H1 (cell line): ENCODE data around the gene NPIPA8. TPM values are rescaled to one million over a fixed set of nuclear protein-coding genes. Genes with fewer than 3 reads are reported as not detected.
"Not testable (repeated sequence)": the region's sequence is repeated elsewhere in the genome, so short reads cannot be mapped to it uniquely, and the experiment has no call there.

Experiments
- CTCF ChIA-PET: fragments of 300-600 bp; sonication (Branson Sonifier 250); formaldehyde crosslinking; loops from one replicate; lab custom pipeline; 2021; ENCODE audit not compliant: partially characterized antibody; lab: Charles Lee
- POLR2A ChIA-PET: fragments of 300-600 bp; sonication (Branson Sonifier 250); formaldehyde crosslinking; loops from one replicate; lab custom pipeline; 2021; ENCODE audit warnings: inconsistent platforms; ENCODE audit not compliant: partially characterized antibody; lab: Charles Lee
- DNase-seq, 2 experiments: peaks; one replicate each; pipeline versions ENCODE4 v3.0.0 to v3.0.0-alpha.2; 2010 to 2022; ENCODE audit warnings: low spot score in 2 of 2, low read depth in 1 of 2, mixed read lengths in 1 of 2
- FAIRE-seq: peaks from 2 replicates; lab custom pipeline; 2011; peaks lifted over from hg19 to GRCh38; lab: Jason Lieb, UNC
- H2AFZ ChIP-seq: 2 replicates; pipeline ENCODE4 v1.8.1; 2012; ENCODE audit warnings: low read length, inconsistent platforms
- H2AK5ac ChIP-seq: 2 replicates; pipeline ENCODE4 v1.6.1; 2013; ENCODE audit warnings: low read depth, low read length
- H2BK120ac ChIP-seq: replicated peaks from 2 replicates; pipeline ENCODE3; 2013; ENCODE audit warnings: low read depth, low read length, inconsistent platforms
- H2BK12ac ChIP-seq: 2 replicates; pipeline ENCODE4 v1.6.1; 2013; ENCODE audit warnings: low read depth, low read length
- H2BK15ac ChIP-seq: 2 replicates; pipeline ENCODE4 v1.6.1; 2013; ENCODE audit warnings: low read length
- H2BK20ac ChIP-seq: 2 replicates; pipeline ENCODE4 v1.6.1; 2013; ENCODE audit warnings: low read length
- H2BK5ac ChIP-seq: 2 replicates; pipeline ENCODE4 v1.6.1; 2013; ENCODE audit warnings: low read depth, low read length
- H3K14ac ChIP-seq: 2 replicates; pipeline ENCODE4 v1.6.1; 2013; ENCODE audit warnings: inconsistent platforms; ENCODE audit not compliant: insufficient read length
- H3K18ac ChIP-seq: 2 replicates; pipeline ENCODE4 v1.6.1; 2013; ENCODE audit warnings: low read length; ENCODE audit errors: extremely low read depth
- H3K23ac ChIP-seq: 2 replicates; pipeline ENCODE4 v1.6.1; 2013; ENCODE audit warnings: inconsistent platforms; ENCODE audit not compliant: insufficient read length
- H3K23me2 ChIP-seq: 2 replicates; pipeline ENCODE4 v1.6.1; 2013; ENCODE audit warnings: low read depth, low read length
- H3K27ac ChIP-seq: 2 replicates; pipeline ENCODE4 v1.6.1; 2011; ENCODE audit warnings: low read depth, low read length, inconsistent platforms
- H3K27me3 ChIP-seq, 4 experiments: replicated peaks in 1 of 4; 1 replicate in 1 of 4; 2 replicates in 3 of 4; pipeline versions ENCODE4 v1.6.1 to v1.8.1; 2011 to 2013; ENCODE audit warnings: low read length in 3 of 4, mild to moderate bottlenecking in 3 of 4, inconsistent platforms in 2 of 4, mixed read lengths in 2 of 4, moderate library complexity in 1 of 4; ENCODE audit not compliant: control insufficient read depth in 3 of 4, insufficient read depth in 3 of 4; ENCODE audit errors: extremely low read depth in 1 of 4
- H3K36me3 ChIP-seq, 4 experiments: 2 replicates each; pipeline versions ENCODE4 v1.6.1 to v1.8.1; 2011 to 2013; ENCODE audit warnings: mild to moderate bottlenecking in 4 of 4, low read length in 3 of 4, moderate library complexity in 2 of 4, control low read depth in 1 of 4, inconsistent platforms in 1 of 4; ENCODE audit not compliant: insufficient read depth in 4 of 4, control insufficient read depth in 2 of 4
- H3K4ac ChIP-seq: replicated peaks from 2 replicates; pipeline ENCODE3; 2013; ENCODE audit warnings: low read length, low read depth, mixed read lengths, inconsistent platforms; ENCODE audit not compliant: insufficient read length
- H3K4me1 ChIP-seq, 4 experiments: replicated peaks in 1 of 4; 1 replicate in 1 of 4; 2 replicates in 3 of 4; pipeline versions ENCODE4 v1.6.1 to v1.8.1; 2011 to 2013; ENCODE audit warnings: low read length in 3 of 4, inconsistent platforms in 2 of 4, mixed read lengths in 1 of 4; ENCODE audit not compliant: insufficient read depth in 4 of 4, control insufficient read depth in 3 of 4
- H3K4me2 ChIP-seq, 2 experiments: 2 replicates each; pipeline versions ENCODE4 v1.6.1 to v1.8.1; 2011 to 2013; ENCODE audit warnings: low read depth in 2 of 2, low read length in 2 of 2, control low read depth in 1 of 2, inconsistent platforms in 1 of 2, mild to moderate bottlenecking in 1 of 2; ENCODE audit not compliant: insufficient read depth in 1 of 2
- H3K4me3 ChIP-seq, 4 experiments: fragments of 200-600, 300-600 bp in 1 of 4; sonication (generic), shearing (Covaris generic), sonication (Bioruptor Twin) in 1 of 4; 2 replicates each; pipeline versions ENCODE4 v1.5.1 to v1.8.1; 2011 to 2016; ENCODE audit warnings: low read length in 4 of 4, low read depth in 3 of 4, control low read depth in 2 of 4, inconsistent platforms in 2 of 4, mild to moderate bottlenecking in 2 of 4, mixed read lengths in 1 of 4, moderate library complexity in 1 of 4; ENCODE audit not compliant: insufficient read depth in 2 of 4; ENCODE audit errors: extremely low read depth in 1 of 4
- H3K56ac ChIP-seq: replicated peaks from 2 replicates; pipeline ENCODE3; 2013; ENCODE audit warnings: low read depth, mild to moderate bottlenecking, mixed read lengths, low read length, inconsistent platforms; ENCODE audit not compliant: insufficient read length
- H3K79me1 ChIP-seq: 2 replicates; pipeline ENCODE4 v1.6.1; 2013; ENCODE audit warnings: low read depth, low read length, control low read depth
- H3K79me2 ChIP-seq, 2 experiments: 2 replicates each; pipeline versions ENCODE4 v1.6.1 to v1.8.1; 2012 to 2013; ENCODE audit warnings: low read length in 2 of 2, mild to moderate bottlenecking in 2 of 2, inconsistent platforms in 1 of 2; ENCODE audit not compliant: insufficient read depth in 2 of 2, control insufficient read depth in 1 of 2
- H3K9ac ChIP-seq, 4 experiments: replicated peaks in 1 of 4; 1 replicate in 1 of 4; 2 replicates in 3 of 4; pipeline versions ENCODE4 v1.6.1 to v1.8.1; 2011 to 2013; ENCODE audit warnings: low read depth in 3 of 4, low read length in 3 of 4, control low read depth in 2 of 4, mild to moderate bottlenecking in 2 of 4, moderate library complexity in 2 of 4, inconsistent platforms in 1 of 4; ENCODE audit errors: extremely low read depth in 1 of 4
- H3K9me3 ChIP-seq, 2 experiments: 2 replicates each; pipeline versions ENCODE4 v1.6.1 to v1.8.1; 2012 to 2013; ENCODE audit warnings: mild to moderate bottlenecking in 2 of 2, moderate library complexity in 2 of 2, control low read depth in 1 of 2, inconsistent platforms in 1 of 2, low read depth in 1 of 2, low read length in 1 of 2, mixed read lengths in 1 of 2; ENCODE audit not compliant: insufficient read depth in 2 of 2
- H4K20me1 ChIP-seq, 2 experiments: replicated peaks in 1 of 2; 2 replicates each; pipeline versions ENCODE3 to v1.8.1; 2011 to 2013; ENCODE audit warnings: inconsistent platforms in 2 of 2, low read length in 2 of 2, mild to moderate bottlenecking in 1 of 2; ENCODE audit not compliant: insufficient read depth in 2 of 2, control insufficient read depth in 1 of 2
- H4K5ac ChIP-seq: 2 replicates; pipeline ENCODE4 v1.6.1; 2013; ENCODE audit warnings: low read length, low read depth, mixed read lengths, inconsistent platforms; ENCODE audit not compliant: insufficient read length
- H4K8ac ChIP-seq: 2 replicates; pipeline ENCODE4 v1.8.0; 2013; ENCODE audit warnings: mild to moderate bottlenecking, moderate library complexity, low read length, inconsistent platforms; ENCODE audit not compliant: insufficient read depth; ENCODE audit errors: extremely low read depth
- H4K91ac ChIP-seq: replicated peaks from 2 replicates; pipeline ENCODE3; 2013; ENCODE audit warnings: low read length, mixed read lengths, inconsistent platforms; ENCODE audit not compliant: insufficient read length
- WGBS, 2 experiments: shearing (Covaris generic) in 1 of 2; methylation state at CpG; one replicate each; pipeline versions ENCODE4 v1.1.6 to v1.1.7; 2013 to 2015; ENCODE audit warnings: low lambda C conversion rate in 2 of 2, mixed read lengths in 2 of 2, inconsistent platforms in 1 of 2, low coverage in 1 of 2, missing lambda C conversion rate in 1 of 2; ENCODE audit not compliant: insufficient replicate concordance in 2 of 2, insufficient coverage in 1 of 2, insufficient read length in 1 of 2; ENCODE audit errors: extremely low coverage in 1 of 2, missing lambda C conversion rate in 1 of 2; 5-methylcytosine and 5-hydroxymethylcytosine counted together
- polyA plus RNA-seq, 7 experiments: library from polyadenylated mRNA; depleted of rRNA in 3 of 7; stranded (reverse) in 5 of 7; unstranded in 2 of 7; fragments of >200 nt in 5 of 7; fragments of 200-250 nt in 2 of 7; gene quantifications; 1 replicate in 5 of 7; 2 replicates in 1 of 7; 4 replicates in 1 of 7; pipeline versions ENCODE4 v1.2.1 to v1.2.3, GENCODE V29; 2011 to 2013; ENCODE audit warnings: missing spikeins in 2 of 7, mixed read lengths in 2 of 7
- total RNA-seq: library from RNA; stranded (reverse); fragmentation: NEBNext Ultra II Directional; extraction: Animal tissue kit (Norgen Biotek cat#: 25700); gene quantifications from 2 replicates; pipeline ENCODE4 v1.2.1, GENCODE V29; 2021

The NPIPA8 gene
- total and polyA plus RNA-seq, 2 of the 8 experiments (the other 6 are each of a cell fraction or from before 2014, with no cell fraction given) = 1.1 to 13.8 TPM

GRCh38 chr16:18339210-18339609 is 2.7 kb upstream of the NPIPA8 start:
- H2BK20ac ChIP-seq, H3K23me2 ChIP-seq, H3K79me2 ChIP-seq, H2AK5ac ChIP-seq, H3K36me3 ChIP-seq, H3K4me3 ChIP-seq, H4K91ac ChIP-seq, FAIRE-seq, H3K4me2 ChIP-seq, H3K79me1 ChIP-seq, H3K4me1 ChIP-seq, H2BK12ac ChIP-seq, H3K56ac ChIP-seq, CTCF ChIA-PET, H2BK15ac ChIP-seq, H3K9me3 ChIP-seq, H3K14ac ChIP-seq, H3K27me3 ChIP-seq, H4K20me1 ChIP-seq, H3K18ac ChIP-seq, DNase-seq, POLR2A ChIA-PET, H3K23ac ChIP-seq, H3K4ac ChIP-seq, H4K8ac ChIP-seq, H2AFZ ChIP-seq, H2BK5ac ChIP-seq, H2BK120ac ChIP-seq, H4K5ac ChIP-seq, H3K9ac ChIP-seq, H3K27ac ChIP-seq: not testable (repeated sequence)
- no CpG with 5 or more reads among the region's 24 CpGs for WGBS, 2 experiments

DNA sequence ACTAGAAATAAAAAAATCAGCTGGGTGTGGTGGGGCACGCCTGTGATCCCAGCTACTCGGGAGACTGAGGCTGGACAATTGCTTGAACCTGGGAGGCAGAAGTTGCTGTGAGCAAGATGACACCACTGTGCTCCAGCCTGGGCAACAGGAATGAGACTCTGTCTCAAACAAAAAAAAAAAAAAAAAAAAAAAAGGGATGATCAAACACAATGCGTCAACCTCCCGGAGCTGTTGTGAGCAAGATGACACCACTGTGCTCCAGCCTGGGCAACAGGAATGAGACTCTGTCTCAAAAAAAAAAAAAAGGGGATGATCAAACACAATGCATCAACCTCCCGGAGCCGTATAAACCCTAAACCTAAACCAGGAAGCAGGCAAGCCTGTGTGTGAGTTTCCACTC is 24.7 kb downstream of the NPIPA8 start:
- H3K36me3 ChIP-seq, H2BK15ac ChIP-seq, H2AK5ac ChIP-seq, H2AFZ ChIP-seq, H4K91ac ChIP-seq, H3K14ac ChIP-seq, FAIRE-seq, H2BK12ac ChIP-seq, H3K9ac ChIP-seq, H3K79me1 ChIP-seq, H3K27me3 ChIP-seq, H3K56ac ChIP-seq, H3K4me1 ChIP-seq, H3K4me2 ChIP-seq, DNase-seq, H2BK20ac ChIP-seq, H4K20me1 ChIP-seq, H3K4me3 ChIP-seq, H3K23ac ChIP-seq, H3K9me3 ChIP-seq, H2BK120ac ChIP-seq, H2BK5ac ChIP-seq, H3K27ac ChIP-seq, POLR2A ChIA-PET, CTCF ChIA-PET, H4K5ac ChIP-seq, H3K18ac ChIP-seq, H3K79me2 ChIP-seq, H4K8ac ChIP-seq, H3K23me2 ChIP-seq, H3K4ac ChIP-seq: not testable (repeated sequence)
- WGBS, 2 experiments = no CpG with 5 or more reads among the region's 6 CpGs
